H1 (cell line): Measurements from ENCODE around the gene OR1L8.

Source experiments
- CHD2 ChIP-seq: IDR thresholded peaks from 2 replicates; pipeline ENCODE4 v1.6.1; 2012; ENCODE audit warnings: low read length, improper control_type of control experiment
- EZH2 ChIP-seq: fragments of 200-600 bp; sonication (generic); IDR thresholded peaks from 2 replicates; pipeline ENCODE4 v1.7.1; 2012; ENCODE audit warnings: low read depth, mild to moderate bottlenecking, moderate library complexity, low read length, inconsistent platforms; ENCODE audit not compliant: severe bottlenecking
- GTF2F1 ChIP-seq: IDR thresholded peaks from 2 replicates; pipeline ENCODE4 v1.6.1; 2012; ENCODE audit warnings: low read depth, low read length, improper control_type of control experiment, borderline replicate concordance
- JUND ChIP-seq: IDR thresholded peaks from 2 replicates; pipeline ENCODE4 v1.6.1; 2011; ENCODE audit warnings: mild to moderate bottlenecking, improper control_type of control experiment, low read length
- POLR2A ChIP-seq, 2 experiments: IDR thresholded peaks; 1 replicate in 1 of 2; 2 replicates in 1 of 2; pipeline ENCODE4 v1.6.1; 2011; ENCODE audit warnings: low read depth in 2 of 2, low read length in 2 of 2, mild to moderate bottlenecking in 2 of 2; ENCODE audit errors: control extremely low read depth in 1 of 2
- POLR2AphosphoS5 ChIP-seq: IDR thresholded peaks from 2 replicates; pipeline ENCODE4 v1.6.1; 2011; ENCODE audit warnings: low read depth, low read length
- RBBP5 ChIP-seq: IDR thresholded peaks from 2 replicates; pipeline ENCODE4 v1.7.1; 2012; ENCODE audit warnings: low read depth, mild to moderate bottlenecking, inconsistent platforms, low read length, moderate library complexity, borderline replicate concordance
- ZNF274 ChIP-seq: IDR thresholded peaks from 2 replicates; pipeline ENCODE4 v1.7.0; 2012; ENCODE audit warnings: low read length, borderline replicate concordance; ENCODE audit errors: extremely low read depth
- TF ChIP-seq, protein P1 (sequence below), 3 experiments: IDR thresholded peaks; 1 replicate in 2 of 3; 2 replicates in 1 of 3; pipeline versions ENCODE4 v1.5.1 to v1.6.1; 2011; ENCODE audit warnings: low read length in 3 of 3, mild to moderate bottlenecking in 3 of 3, inconsistent platforms in 2 of 3, low read depth in 1 of 3, moderate library complexity in 1 of 3; ENCODE audit not compliant: insufficient read depth in 1 of 3; ENCODE audit errors: control extremely low read depth in 1 of 3
- TF ChIP-seq, protein P2 (sequence below): IDR thresholded peaks from 2 replicates; pipeline ENCODE4 v1.6.1; 2012; ENCODE audit warnings: inconsistent platforms

DNA sequence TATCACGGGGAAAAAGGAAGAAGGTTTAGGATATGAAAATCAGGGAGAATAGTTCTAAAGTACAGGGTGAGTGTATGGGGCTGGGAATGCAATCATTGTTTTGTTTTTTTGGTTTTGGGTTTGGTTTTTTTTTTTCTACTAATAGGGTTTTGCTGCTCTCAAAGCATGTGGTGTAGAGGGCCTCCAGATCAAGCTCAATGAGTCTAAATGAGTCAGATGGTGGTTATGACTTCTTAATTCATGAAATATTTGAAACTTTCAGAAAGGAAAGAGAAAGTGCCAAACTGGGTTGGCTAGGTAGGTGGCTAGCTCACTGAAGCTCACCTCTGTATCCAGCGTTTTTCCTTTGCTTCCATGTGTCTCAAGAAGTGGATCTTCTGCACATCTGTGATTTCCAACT, 10.7 kb downstream of the OR1L8 start:
- TF ChIP-seq, protein P1, sequence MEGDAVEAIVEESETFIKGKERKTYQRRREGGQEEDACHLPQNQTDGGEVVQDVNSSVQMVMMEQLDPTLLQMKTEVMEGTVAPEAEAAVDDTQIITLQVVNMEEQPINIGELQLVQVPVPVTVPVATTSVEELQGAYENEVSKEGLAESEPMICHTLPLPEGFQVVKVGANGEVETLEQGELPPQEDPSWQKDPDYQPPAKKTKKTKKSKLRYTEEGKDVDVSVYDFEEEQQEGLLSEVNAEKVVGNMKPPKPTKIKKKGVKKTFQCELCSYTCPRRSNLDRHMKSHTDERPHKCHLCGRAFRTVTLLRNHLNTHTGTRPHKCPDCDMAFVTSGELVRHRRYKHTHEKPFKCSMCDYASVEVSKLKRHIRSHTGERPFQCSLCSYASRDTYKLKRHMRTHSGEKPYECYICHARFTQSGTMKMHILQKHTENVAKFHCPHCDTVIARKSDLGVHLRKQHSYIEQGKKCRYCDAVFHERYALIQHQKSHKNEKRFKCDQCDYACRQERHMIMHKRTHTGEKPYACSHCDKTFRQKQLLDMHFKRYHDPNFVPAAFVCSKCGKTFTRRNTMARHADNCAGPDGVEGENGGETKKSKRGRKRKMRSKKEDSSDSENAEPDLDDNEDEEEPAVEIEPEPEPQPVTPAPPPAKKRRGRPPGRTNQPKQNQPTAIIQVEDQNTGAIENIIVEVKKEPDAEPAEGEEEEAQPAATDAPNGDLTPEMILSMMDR (IDR thresholded peaks at IDR 0.05; ENCODE audit: control extremely low read depth in 1 of 3, insufficient read depth in 1 of 3, low read depth in 1 of 3, low read length in 3 of 3): no peak
- TF ChIP-seq POLR2AphosphoS5 (no peak), CHD2 (no peak), GTF2F1 (no peak), POLR2A (IDR thresholded peaks at IDR 0.05; ENCODE audit: control extremely low read depth in 1 of 2, low read depth in 2 of 2, low read length in 2 of 2) (no peak), ZNF274 (no peak), EZH2 (no peak), RBBP5 (no peak), JUND (no peak)
- TF ChIP-seq, protein P2, sequence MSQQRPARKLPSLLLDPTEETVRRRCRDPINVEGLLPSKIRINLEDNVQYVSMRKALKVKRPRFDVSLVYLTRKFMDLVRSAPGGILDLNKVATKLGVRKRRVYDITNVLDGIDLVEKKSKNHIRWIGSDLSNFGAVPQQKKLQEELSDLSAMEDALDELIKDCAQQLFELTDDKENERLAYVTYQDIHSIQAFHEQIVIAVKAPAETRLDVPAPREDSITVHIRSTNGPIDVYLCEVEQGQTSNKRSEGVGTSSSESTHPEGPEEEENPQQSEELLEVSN: no peak
